Measurements from ENCODE around the gene MROH7. TPM values are rescaled to one million over a fixed set of nuclear protein-coding genes. Genes with fewer than 3 reads are reported as not detected.

Gene MROH7
- total RNA-seq, 1 experiment from 2014 or later, result 0.13 TPM

DNA sequence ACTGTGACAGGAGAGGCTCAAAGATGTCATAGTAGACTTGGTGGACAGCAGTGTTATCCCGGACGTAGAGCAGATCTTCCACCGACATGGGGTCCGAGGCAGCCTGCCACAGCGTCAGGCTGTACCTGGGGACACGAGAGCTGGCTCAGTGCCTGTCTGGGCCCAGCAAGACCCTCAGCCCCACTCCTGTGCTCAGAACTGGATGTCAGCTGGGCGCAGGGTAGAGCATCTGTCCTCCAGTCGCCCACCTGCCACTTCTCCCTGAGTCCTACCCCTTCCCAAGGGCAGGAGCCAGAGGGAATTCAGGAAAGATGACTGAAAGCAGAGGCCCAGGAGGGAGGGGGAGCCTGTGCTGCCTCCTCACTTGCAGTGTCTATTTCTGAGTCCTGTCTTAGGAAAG, 30.0 kb upstream of the MROH7 start (continued):
- TF ChIP-seq, protein P1, sequence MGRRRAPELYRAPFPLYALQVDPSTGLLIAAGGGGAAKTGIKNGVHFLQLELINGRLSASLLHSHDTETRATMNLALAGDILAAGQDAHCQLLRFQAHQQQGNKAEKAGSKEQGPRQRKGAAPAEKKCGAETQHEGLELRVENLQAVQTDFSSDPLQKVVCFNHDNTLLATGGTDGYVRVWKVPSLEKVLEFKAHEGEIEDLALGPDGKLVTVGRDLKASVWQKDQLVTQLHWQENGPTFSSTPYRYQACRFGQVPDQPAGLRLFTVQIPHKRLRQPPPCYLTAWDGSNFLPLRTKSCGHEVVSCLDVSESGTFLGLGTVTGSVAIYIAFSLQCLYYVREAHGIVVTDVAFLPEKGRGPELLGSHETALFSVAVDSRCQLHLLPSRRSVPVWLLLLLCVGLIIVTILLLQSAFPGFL (CRISPR knock-in tag; IDR thresholded peaks at IDR 0.05; ENCODE audit: borderline replicate concordance), result no peak
- TF ChIP-seq ZNF232 (CRISPR knock-in tag; IDR thresholded peaks at IDR 0.05) (no peak), ESRRA (CRISPR knock-in tag; IDR thresholded peaks at IDR 0.05; ENCODE audit: borderline replicate concordance) (no peak), TEAD1 (CRISPR knock-in tag; IDR thresholded peaks at IDR 0.05) (no peak), TP53 (CRISPR knock-in tag; IDR thresholded peaks at IDR 0.05) (no peak)
- TF ChIP-seq, protein P2, sequence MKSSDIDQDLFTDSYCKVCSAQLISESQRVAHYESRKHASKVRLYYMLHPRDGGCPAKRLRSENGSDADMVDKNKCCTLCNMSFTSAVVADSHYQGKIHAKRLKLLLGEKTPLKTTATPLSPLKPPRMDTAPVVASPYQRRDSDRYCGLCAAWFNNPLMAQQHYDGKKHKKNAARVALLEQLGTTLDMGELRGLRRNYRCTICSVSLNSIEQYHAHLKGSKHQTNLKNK (CRISPR knock-in tag; IDR thresholded peaks at IDR 0.05), result no peak

DNA sequence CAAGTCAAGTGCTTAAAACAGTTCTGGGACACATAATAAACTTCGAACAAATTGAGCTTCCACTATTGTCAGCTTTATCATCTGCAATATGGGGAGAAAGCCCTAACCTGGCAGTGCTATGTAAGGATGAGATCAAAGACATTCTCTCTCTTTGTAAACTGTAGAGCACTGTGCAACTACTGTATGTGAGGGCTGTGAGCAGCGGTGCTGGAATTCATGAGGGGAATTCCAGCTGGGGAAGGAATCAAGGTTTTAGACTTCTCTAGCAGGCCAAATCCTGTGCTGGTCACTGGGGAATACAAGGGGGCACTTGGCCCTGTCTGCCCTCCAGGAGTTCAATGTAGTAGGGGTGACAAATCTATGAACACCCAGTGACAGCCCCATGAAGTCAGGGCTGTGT, 27.6 kb upstream of the MROH7 start:
- ChIA-PET CTCF (no interaction called here), POLR2A (no interaction called here)
- Mint-ChIP-seq H3K9me3 (no peaks in the 10 kb centered on the region), H3K36me3 (no peaks in the 10 kb centered on the region), H3K4me3 (no peak overlapping the region), H3K27ac (no peak overlapping the region), H3K4me1 (peaks cover 24% of the 10 kb centered on the region), H3K27me3 (ENCODE audit: low read depth) (no peaks in the 10 kb centered on the region)
- ATAC-seq (no peak), DNase-seq (ENCODE audit: low spot score) (no peak)
- no peak for TF ChIP-seq ZNF317 (CRISPR knock-in tag; IDR thresholded peaks at IDR 0.05; ENCODE audit: borderline replicate concordance, low read depth)
- TF ChIP-seq, protein P2 (CRISPR knock-in tag; IDR thresholded peaks at IDR 0.05), result no peak

DNA sequence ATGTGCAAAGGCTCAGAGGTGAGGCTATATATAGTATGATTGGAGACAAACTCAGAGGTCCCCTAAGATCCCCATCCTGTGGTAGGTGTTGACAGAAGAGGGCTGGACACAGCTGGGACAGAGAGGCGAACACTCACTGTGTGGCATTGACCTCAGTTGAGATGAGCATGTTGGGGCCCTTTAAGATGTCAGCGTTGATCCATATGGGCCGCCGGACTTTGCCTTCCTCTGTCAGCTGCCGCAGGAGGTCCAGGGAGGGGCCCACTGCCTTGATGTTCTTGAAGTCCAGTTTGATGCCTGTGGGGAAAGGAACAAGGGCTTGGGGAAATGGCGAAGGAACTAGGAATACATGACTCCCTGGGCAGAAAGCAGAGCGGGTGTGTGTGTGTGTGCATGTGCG, 27.0 kb upstream of the MROH7 start:
- TF ChIP-seq, protein P3, sequence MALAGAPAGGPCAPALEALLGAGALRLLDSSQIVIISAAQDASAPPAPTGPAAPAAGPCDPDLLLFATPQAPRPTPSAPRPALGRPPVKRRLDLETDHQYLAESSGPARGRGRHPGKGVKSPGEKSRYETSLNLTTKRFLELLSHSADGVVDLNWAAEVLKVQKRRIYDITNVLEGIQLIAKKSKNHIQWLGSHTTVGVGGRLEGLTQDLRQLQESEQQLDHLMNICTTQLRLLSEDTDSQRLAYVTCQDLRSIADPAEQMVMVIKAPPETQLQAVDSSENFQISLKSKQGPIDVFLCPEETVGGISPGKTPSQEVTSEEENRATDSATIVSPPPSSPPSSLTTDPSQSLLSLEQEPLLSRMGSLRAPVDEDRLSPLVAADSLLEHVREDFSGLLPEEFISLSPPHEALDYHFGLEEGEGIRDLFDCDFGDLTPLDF (CRISPR knock-in tag; IDR thresholded peaks at IDR 0.05), result no peak
- TF ChIP-seq, protein P4, sequence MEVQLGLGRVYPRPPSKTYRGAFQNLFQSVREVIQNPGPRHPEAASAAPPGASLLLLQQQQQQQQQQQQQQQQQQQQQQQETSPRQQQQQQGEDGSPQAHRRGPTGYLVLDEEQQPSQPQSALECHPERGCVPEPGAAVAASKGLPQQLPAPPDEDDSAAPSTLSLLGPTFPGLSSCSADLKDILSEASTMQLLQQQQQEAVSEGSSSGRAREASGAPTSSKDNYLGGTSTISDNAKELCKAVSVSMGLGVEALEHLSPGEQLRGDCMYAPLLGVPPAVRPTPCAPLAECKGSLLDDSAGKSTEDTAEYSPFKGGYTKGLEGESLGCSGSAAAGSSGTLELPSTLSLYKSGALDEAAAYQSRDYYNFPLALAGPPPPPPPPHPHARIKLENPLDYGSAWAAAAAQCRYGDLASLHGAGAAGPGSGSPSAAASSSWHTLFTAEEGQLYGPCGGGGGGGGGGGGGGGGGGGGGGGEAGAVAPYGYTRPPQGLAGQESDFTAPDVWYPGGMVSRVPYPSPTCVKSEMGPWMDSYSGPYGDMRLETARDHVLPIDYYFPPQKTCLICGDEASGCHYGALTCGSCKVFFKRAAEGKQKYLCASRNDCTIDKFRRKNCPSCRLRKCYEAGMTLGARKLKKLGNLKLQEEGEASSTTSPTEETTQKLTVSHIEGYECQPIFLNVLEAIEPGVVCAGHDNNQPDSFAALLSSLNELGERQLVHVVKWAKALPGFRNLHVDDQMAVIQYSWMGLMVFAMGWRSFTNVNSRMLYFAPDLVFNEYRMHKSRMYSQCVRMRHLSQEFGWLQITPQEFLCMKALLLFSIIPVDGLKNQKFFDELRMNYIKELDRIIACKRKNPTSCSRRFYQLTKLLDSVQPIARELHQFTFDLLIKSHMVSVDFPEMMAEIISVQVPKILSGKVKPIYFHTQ (CRISPR knock-in tag; IDR thresholded peaks at IDR 0.05), result no peak
- TF ChIP-seq TCF7 (CRISPR knock-in tag; IDR thresholded peaks at IDR 0.05; ENCODE audit: low read depth), result no peak
- no peak for TF ChIP-seq ESRRA (CRISPR knock-in tag; IDR thresholded peaks at IDR 0.05; ENCODE audit: borderline replicate concordance)
- TF ChIP-seq GABPB1 (CRISPR knock-in tag; IDR thresholded peaks at IDR 0.05), result no peak
- no peak for TF ChIP-seq ZNF671 (CRISPR knock-in tag; IDR thresholded peaks at IDR 0.05)
- no peak for TF ChIP-seq ZBTB21 (CRISPR knock-in tag; IDR thresholded peaks at IDR 0.05; ENCODE audit: borderline replicate concordance)
- no peak for TF ChIP-seq CREM (CRISPR knock-in tag; IDR thresholded peaks at IDR 0.05)
- TF ChIP-seq, protein P5, sequence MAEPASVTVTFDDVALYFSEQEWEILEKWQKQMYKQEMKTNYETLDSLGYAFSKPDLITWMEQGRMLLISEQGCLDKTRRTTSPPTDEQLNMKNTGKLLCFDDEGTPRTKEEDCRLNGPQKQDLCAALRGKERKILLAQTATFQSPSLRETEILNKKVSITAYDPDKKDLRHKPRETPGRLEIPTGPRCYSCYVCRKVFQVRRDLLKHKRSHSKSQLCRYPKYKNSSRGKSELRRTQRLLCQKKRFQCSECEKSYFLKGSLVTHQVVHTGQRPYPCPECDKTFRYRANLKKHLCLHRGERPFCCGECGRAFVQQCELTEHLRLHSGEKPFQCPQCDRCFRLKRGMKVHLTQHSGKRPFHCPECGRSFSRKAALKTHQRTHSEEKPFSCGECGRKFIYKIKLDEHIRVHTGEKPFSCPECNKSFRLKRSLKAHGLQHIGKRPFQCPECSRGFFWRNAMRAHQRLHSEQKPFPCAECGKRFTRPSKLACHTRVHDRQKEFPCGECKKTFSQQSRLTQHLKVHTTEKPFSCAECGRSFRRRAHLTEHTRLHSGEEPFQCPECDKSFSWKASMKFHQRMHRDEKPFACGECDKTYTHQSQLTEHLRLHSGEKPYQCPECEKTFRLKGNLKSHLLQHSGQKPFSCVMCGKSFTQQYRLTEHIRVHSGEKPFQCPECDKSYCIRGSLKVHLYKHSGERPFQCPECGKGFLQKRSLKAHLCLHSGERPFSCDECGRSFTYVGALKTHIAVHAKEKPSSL (CRISPR knock-in tag; conservative IDR thresholded peaks at IDR 0.05), result no peak
- no peak for TF ChIP-seq PRRX2 (CRISPR knock-in tag; IDR thresholded peaks at IDR 0.05)
- TF ChIP-seq, protein P6, sequence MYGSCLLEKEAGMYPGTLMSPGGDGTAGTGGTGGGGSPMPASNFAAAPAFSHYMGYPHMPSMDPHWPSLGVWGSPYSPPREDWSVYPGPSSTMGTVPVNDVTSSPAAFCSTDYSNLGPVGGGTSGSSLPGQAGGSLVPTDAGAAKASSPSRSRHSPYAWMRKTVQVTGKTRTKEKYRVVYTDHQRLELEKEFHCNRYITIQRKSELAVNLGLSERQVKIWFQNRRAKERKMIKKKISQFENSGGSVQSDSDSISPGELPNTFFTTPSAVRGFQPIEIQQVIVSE (CRISPR knock-in tag; IDR thresholded peaks at IDR 0.05; ENCODE audit: borderline replicate concordance), result no peak
- TF ChIP-seq ZNF263 (CRISPR knock-in tag; IDR thresholded peaks at IDR 0.05; ENCODE audit: low read depth), result no peak
- TF ChIP-seq, protein P2 (CRISPR knock-in tag; IDR thresholded peaks at IDR 0.05), result no peak
- no peak for ATAC-seq
- Mint-ChIP-seq H3K27ac (no peak overlapping the region), H3K4me1 (peaks cover 24% of the 10 kb centered on the region), H3K4me3 (no peak overlapping the region), H3K9me3 (no peaks in the 10 kb centered on the region), H3K36me3 (no peaks in the 10 kb centered on the region), H3K27me3 (ENCODE audit: low read depth) (no peaks in the 10 kb centered on the region)
- CTCF ChIA-PET, result no interaction called here
- DNase-seq (ENCODE audit: low spot score), result no peak
- POLR2A ChIA-PET, result no interaction called here

Measured in WTC11 (cell line).